ENCODE data around the gene THEM4.

The THEM4 gene

DNA sequence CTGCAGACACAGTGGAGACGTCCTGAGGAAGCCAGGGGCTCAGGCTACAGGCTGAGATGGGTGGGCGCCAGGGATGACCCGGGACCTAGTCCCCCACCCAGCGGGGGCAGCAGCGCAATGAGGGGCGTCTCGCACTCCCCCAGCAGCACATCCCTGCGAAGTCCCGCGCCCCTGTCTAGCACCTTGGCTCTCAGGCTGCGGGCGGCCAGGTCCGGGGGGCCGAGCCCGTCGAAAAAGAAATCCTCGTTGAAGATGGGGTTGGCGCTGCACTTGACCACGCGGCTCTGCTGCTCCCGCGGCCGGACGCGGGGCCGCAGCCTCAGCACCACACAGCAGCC is 71.5 kb downstream of the THEM4 start:
- no peak for DNase-seq (ENCODE audit: low read depth in 2 of 2)

DNA sequence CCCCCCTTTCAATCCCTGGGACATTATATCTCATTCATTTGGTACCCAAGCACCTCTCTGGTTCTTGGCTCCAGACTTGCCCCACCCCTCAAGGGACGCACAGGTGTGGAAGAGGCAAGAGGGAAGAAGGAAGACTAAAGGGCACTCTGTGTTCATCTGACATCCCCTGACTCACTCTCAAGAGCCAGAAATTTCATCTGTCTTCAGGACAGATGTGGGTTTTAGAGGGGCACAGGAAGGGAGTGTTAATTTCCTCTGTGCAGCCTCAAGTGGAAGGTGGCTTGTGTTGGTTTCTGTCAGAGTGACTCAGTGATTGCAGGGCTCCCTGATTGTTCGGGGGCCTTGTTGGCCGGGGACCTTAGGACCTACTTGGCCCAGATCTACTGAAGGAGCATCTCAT is 72.1 kb downstream of the THEM4 start:
- no peak for DNase-seq (ENCODE audit: low read depth in 2 of 2)

DNA sequence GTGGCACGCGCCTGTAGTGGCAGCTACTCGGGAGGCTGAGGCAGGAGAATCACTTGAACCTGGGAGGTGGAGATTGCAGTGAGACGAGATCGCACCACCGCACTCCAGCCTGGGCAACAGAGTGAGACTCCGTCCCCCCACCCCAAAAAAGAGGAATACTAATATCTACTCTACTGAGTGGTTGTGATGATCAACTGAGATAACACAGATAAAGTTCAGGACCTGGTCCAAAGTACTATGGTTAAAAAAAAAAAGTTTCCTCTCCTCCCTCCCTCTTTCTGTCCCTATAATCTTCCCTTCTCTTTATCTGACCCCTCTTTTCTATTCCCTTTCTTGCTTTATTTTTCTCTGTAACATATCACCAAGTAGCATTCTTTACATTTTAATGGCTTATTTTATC is 73.7 kb downstream of the THEM4 start:
- DNase-seq (ENCODE audit: low read depth in 2 of 2): no peak

DNA sequence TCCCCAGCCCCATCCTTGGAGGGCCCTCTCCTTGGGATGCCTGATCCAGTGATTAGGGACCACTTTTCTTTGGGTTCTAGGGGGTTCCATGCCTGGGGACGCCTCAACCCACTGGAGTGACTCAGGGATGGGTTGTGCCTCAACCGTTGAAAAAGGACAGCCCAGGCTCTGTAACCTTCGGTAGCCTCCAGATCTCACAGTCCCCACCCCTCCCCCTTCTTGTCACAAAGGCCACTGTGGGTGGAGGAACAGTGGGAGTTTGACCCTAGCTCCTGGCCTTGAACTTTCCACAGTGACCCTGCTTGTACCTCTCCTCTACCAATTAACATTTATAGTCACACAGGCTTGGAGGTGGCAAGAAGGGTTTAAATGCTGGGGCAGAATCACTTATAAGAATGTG is 75.1 kb downstream of the THEM4 start:
- DNase-seq (ENCODE audit: low read depth in 2 of 2): no peak

DNA sequence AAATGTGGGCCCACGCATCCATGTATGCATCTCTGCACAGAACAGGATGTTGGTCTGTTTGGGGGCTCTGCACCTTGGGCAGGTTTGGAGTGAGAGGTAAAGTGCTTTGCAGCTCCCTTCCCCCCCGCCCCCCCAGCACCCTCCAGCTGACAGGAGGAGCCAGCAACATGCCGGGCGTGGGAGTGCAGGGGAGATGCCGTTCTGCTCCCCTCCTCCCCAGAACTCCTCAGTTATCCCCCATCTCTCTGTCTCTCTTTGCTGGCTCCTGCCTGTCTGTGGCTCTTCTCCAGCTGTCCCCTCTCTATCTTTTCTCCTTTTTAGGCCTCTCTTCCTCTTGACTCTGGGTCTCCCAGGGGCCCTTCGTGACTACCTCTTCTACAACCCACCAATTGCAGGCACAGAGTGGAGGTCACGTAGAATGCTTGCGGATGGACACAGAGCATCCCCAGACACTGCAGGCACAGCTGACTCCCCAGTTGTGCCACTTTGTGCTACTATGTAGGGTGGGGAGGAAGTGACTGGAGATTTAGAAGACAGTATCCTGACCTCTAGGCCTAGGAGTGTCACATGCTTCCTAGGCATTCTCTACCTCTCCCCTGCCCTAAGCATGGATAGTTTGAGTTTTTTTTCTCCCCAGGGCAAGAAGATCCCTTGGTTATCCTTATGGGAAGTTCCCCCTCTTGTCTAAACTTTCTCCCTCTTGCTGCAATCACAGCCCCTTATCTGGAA is 76.0 kb downstream of the THEM4 start:
- no peak for DNase-seq (ENCODE audit: low read depth in 2 of 2)

- DNase-seq (ENCODE audit: low read depth in 2 of 2): no peak
These were observed 76.9 kb downstream of the THEM4 start for GRCh38 chr1:151832318-151832980.

GRCh38 chr1:151831605-151832004 is 77.7 kb downstream of the THEM4 start, which contains the start of gene RORC:
TSS of gene RORC (minus strand) at chr1:151831802. CDS start at chr1:151831764, 38 bp downstream.
- DNase-seq (ENCODE audit: low read depth in 2 of 2): no peak

- no peak for DNase-seq (ENCODE audit: low read depth in 2 of 2)
These were observed 78.1 kb downstream of the THEM4 start for GRCh38 chr1:151831256-151831591.

- no peak for DNase-seq (ENCODE audit: low read depth in 2 of 2)
These were observed 79.3 kb downstream of the THEM4 start for GRCh38 chr1:151830055-151830454.

GRCh38 chr1:151829352-151830046 is 79.8 kb downstream of the THEM4 start:
- no peak for DNase-seq (ENCODE audit: low read depth in 2 of 2)

DNA sequence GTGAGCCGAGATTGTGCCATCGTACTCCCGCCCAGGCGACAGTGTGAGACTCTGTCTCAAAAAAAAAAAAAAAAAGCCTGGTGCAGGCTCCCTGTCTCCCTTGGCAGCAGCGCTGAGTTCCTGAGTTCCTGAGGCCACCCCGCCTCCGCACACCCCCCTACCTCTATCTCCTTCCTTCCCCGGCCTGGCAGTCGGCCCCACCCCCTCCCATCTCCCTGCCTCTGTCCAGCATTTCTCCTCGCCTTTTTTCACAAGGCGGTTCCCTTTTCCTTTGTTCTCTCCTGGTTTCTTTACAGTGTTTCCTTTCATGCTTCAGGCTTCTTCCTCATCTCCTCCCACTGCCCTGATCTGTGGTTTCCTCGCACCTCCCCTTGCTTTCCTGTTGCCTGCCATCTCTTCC is 80.4 kb downstream of the THEM4 start:
- DNase-seq (ENCODE audit: low read depth in 2 of 2): no peak

DNA sequence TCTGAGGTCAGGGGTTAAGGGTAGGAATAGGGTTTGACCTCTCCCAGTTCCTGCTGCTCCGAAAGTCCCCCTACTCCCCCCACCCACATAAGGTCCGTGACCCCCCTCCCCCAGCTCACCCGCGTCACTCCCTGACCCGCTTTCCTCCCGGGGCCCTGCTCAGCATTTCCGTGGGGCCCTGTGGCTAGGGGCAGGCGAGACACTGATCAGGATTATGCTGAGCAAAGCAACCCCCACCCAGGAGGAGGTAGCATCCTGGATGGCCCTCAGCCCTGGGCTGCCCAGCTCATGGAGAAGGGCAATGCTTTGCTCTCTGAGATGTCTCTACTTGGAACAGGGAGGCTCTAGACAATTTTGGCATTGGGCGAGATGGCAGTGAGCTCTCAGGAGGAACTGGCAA is 81.5 kb downstream of the THEM4 start:
- DNase-seq (ENCODE audit: low read depth in 2 of 2): no peak

DNA sequence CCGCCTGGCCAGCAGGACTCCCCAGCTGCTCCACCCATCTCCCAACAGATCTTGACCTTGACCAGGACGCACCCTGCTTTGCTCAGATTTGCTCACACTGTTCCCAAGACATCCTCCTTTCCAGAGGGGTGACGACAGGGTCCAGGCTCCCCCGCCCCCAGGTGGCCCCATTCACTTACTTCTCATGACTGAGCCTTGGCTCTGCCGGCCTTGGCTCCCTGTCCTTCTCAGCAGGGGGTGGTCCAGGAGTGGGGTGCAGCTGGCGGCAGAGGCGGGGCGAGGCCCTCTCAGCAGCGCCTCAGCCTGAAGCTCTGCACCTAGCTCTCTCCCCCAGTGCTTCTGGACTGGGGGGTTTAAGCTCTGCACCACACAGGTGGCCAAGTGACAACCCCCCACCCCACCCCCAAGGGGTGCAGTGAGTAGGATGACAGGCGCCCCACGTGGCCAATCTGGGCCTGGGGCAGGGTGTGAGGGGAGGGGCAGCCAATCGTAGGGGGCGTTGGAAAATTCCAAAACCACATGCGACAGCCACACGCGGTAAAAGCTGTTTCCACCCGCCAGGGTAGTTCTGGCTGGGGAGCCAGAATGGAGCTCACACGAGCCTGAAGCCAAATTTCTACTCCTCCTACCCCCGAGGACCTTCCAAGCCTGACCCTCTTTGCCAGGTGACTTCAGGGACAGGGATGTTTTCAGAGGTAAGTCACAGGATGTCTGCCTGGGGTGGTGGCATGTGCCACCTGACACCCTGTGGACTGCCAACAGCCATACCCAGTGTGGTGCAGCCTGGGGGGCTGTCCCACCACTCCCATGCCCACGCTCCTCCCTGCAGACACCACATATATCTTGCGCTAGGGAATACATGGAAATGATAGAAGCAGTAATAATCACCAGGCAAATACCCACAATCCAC is 83.3 kb downstream of the THEM4 start:
- DNase-seq (ENCODE audit: low read depth in 2 of 2): no peak

GRCh38 chr1:151825204-151825603 is 84.1 kb downstream of the THEM4 start:
- no peak for DNase-seq (ENCODE audit: low read depth in 2 of 2)

All from stimulated activated CD4-positive, alpha-beta T cell treated with anti-CD3 and anti-CD28 coated beads, Interleukin-12 subunit alpha, Interleukin-12 subunit beta, amount 100 ng/mL, for 24 hours (primary cell).